NT2/D1 (cell line): Measurements from ENCODE around the gene CFAP70.

Source experiments
- DNase-seq: peaks from one replicate; pipeline ENCODE4 v3.0.0-alpha.2; 2011; ENCODE audit warnings: low read depth, low spot score
- H3K27me3 ChIP-seq: 2 replicates; pipeline ENCODE4 v1.6.0; 2011; ENCODE audit warnings: mild to moderate bottlenecking; ENCODE audit not compliant: insufficient read length, insufficient read depth
- H3K36me3 ChIP-seq: 2 replicates; pipeline ENCODE4 v1.6.1; 2011; ENCODE audit warnings: mild to moderate bottlenecking, low read length, mixed read lengths; ENCODE audit not compliant: insufficient read depth, insufficient read length
- H3K4me1 ChIP-seq: 2 replicates; pipeline ENCODE4 v1.5.1; 2011; ENCODE audit not compliant: insufficient read depth, insufficient read length
- H3K4me3 ChIP-seq: 2 replicates; pipeline ENCODE4 v1.5.1; 2011; ENCODE audit warnings: low read depth; ENCODE audit not compliant: insufficient read length
- H3K9ac ChIP-seq: 2 replicates; pipeline ENCODE4 v1.6.0; 2011; ENCODE audit warnings: low read depth; ENCODE audit not compliant: insufficient read length
- H3K9me3 ChIP-seq: 2 replicates; pipeline ENCODE4 v1.5.1; 2011; ENCODE audit warnings: mild to moderate bottlenecking, low read length; ENCODE audit not compliant: insufficient read depth
- SUZ12 ChIP-seq: IDR thresholded peaks from 2 replicates; pipeline ENCODE4 v1.6.1; 2011; ENCODE audit not compliant: insufficient read length, insufficient read depth; ENCODE audit errors: extremely low read depth
- YY1 ChIP-seq: IDR thresholded peaks from 2 replicates; pipeline ENCODE4 v1.6.1; 2011; ENCODE audit not compliant: insufficient read length, insufficient read depth
- ZNF274 ChIP-seq: IDR thresholded peaks from 2 replicates; pipeline ENCODE4 v1.6.1; 2011; ENCODE audit warnings: mild to moderate bottlenecking, low read depth, low read length

Gene CFAP70

DNA sequence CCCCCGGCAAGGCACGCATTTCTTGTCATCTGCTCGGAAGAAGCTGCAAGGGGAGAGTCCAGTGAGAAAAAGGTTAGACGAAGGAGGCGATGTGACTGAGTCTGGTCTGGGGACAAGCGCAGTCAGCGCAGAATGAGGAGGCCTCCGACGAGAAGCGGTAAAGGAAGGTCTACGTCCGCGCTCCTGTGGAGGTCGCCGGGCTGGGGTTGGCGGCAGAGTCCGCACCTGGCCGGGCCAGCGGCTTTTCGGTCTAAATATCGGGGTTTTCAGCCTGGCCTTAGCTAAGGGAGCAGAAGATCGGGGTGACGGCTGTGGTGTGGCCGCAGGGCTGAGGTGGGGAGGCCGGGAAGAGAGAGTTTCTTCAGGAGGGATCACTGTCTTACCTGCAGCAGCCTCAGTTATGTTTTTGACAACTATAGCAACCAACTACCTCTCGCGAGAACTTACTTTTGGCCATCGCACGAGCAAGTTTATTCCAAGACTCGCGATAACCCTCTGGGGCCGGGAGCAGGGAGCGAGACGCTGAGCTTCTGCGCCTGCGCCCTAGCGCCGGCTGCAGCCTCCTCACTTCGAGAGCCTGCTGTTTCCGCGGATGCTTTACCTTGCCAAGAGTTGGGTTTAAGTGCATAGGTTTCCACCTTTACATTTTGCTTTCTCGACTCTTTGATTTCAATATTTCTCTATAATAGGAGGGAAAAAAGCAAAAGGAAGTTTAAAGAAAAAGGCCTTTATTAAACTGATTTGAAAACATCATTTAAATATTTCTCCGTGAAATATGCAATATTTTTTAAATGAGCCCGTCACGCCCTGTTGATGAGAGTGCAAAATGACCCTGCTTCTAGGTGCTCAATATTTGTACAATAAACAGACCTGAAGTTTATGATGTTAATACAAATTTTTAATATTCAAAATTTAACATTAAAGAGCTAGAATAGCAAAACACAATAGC lies at the start of gene CFAP70:
Gene CFAP70, minus strand, starts transcription at position 534 of the 949 bp plus-strand sequence. CDS start 4,068 bp downstream, outside the sequence.
- Histone ChIP-seq H3K9me3 (0 out of 2 replicates have a peak, but pooled peaks cover 8% of the 10 kb centered on the region), H3K36me3 (no peaks in the 10 kb centered on the region), H3K27me3 (peaks cover 7% of the 10 kb centered on the region), H3K4me1 (no peaks in the 10 kb centered on the region), H3K9ac (peak within 1 kb of the TSS; percentile 81), H3K4me3 (peak within 1 kb of the TSS; percentile 74)
- no peak for TF ChIP-seq YY1
- no peak for TF ChIP-seq SUZ12
- no peak for TF ChIP-seq ZNF274
- peak; percentile 93 for DNase-seq

DNA sequence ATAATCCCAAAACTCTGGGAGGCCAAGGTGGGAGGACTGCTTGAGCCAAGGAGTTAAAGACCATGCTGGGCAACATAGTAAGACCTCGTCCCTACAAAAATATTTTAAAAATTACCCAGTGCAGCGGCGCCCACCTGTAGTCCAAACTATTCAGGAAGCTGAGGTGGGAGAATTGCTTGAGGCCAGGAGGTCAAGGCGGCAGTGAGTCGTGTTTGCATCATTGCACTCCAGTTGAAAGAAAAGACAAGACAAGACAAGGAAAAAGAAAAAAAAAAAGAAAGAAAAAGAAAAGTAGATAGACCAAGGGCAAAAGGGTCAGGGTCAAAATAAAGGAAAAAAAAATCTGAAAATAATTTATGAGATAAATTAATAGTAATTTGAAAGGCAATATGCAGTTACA lies 49.4 kb upstream of the CFAP70 start:
- H3K9me3 ChIP-seq = no peaks in the 10 kb centered on the region
- no peak for DNase-seq
- H3K9ac ChIP-seq = no peak overlapping the region
- no peaks in the 10 kb centered on the region for H3K36me3 ChIP-seq
- TF ChIP-seq YY1 (no peak), ZNF274 (no peak), SUZ12 (no peak)
- H3K27me3 ChIP-seq = no peaks in the 10 kb centered on the region
- no peak overlapping the region for H3K4me3 ChIP-seq
- no peaks in the 10 kb centered on the region for H3K4me1 ChIP-seq

DNA sequence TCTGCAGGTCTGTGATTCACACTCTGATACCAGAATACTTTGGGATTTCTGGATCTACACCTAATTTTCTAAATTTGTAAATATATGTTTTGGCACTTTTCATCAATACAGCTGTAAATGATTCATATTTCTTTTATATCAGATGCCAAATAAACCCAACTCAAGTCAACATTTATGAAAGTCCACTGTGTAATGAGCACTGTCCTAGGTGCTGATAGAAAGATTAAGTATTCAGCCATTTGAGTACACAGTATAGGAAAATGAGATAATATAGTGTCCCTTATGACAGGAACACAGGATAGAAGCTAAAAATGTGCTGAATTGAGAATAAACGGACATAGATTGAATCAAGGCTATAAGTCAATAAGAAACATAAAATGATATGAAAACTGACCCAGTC lies 48.8 kb upstream of the CFAP70 start:
- no peak for DNase-seq
- Histone ChIP-seq H3K27me3 (no peaks in the 10 kb centered on the region), H3K9me3 (no peaks in the 10 kb centered on the region), H3K4me3 (no peak overlapping the region), H3K9ac (no peak overlapping the region), H3K4me1 (no peaks in the 10 kb centered on the region), H3K36me3 (no peaks in the 10 kb centered on the region)
- TF ChIP-seq YY1 (no peak), ZNF274 (no peak), SUZ12 (no peak)

DNA sequence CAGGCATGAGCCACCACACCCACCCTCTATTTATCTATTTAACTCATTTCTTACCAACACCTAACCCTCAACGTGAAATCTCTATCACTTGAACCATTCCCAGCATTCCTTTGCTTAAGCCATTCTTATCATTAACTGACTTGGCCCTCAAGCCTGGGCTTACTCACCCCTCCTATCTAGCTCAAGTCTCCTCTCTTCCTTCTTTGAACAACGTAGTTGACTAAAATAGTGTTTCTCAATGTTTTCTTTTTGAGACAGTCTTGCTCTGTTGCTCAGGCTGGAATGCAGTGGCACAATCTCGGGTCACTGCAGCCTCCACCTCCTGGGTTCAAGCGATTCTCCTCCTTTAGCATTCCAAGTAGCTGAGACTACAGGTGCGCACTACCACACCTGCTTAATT lies 48.2 kb upstream of the CFAP70 start:
- no peaks in the 10 kb centered on the region for H3K27me3 ChIP-seq
- no peak overlapping the region for H3K9ac ChIP-seq
- no peak overlapping the region for H3K4me3 ChIP-seq
- TF ChIP-seq YY1 = no peak
- no peak for TF ChIP-seq ZNF274
- no peak for TF ChIP-seq SUZ12
- no peak for DNase-seq
- no peaks in the 10 kb centered on the region for H3K4me1 ChIP-seq
- H3K9me3 ChIP-seq = no peaks in the 10 kb centered on the region
- H3K36me3 ChIP-seq = no peaks in the 10 kb centered on the region

DNA sequence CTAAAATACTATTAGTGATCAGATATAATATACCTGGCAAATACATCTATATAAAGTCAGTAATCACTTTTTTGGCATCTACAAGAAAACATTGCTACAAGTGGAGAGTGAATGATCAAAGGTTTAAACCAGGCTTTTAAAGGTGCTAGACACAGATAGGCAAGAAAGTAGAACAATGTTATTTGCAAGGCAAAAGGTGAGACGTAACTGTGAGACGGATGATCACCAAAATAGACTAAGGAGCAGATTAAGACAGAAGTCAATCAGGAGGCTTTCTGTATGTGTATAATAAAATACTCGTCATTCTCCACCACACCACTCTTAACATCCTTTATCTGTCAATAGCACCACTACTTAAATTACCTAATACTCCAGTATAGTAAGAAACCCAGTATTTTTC lies 46.9 kb upstream of the CFAP70 start:
- H3K36me3 ChIP-seq = no peaks in the 10 kb centered on the region
- no peaks in the 10 kb centered on the region for H3K9me3 ChIP-seq
- H3K27me3 ChIP-seq = no peaks in the 10 kb centered on the region
- H3K4me3 ChIP-seq = no peak overlapping the region
- no peak for DNase-seq
- H3K4me1 ChIP-seq = no peaks in the 10 kb centered on the region
- TF ChIP-seq ZNF274 = no peak
- TF ChIP-seq YY1 = no peak
- TF ChIP-seq SUZ12 = no peak
- no peak overlapping the region for H3K9ac ChIP-seq

DNA sequence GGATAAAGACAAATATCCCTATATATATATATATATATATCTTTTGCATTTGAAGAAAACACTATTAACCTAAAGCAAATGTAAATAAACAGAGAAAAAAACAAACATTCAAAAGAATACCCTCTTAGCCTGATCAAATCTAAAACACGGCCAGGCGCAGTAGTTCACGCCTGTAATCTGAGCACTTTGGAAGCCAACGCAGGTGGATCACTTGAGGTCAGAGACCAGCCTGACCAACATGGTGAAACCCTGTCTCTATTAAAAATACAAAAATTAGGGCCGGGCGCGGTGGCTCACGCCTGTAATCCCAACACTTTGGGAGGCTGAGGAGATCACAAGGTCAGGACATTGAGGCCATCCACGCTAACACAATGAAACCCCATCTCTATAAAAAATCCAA lies 46.0 kb upstream of the CFAP70 start:
- Histone ChIP-seq H3K9me3 (no peaks in the 10 kb centered on the region), H3K36me3 (no peaks in the 10 kb centered on the region), H3K27me3 (no peaks in the 10 kb centered on the region), H3K4me1 (no peaks in the 10 kb centered on the region), H3K9ac (no peak overlapping the region), H3K4me3 (no peak overlapping the region)
- TF ChIP-seq SUZ12 (no peak), ZNF274 (no peak), YY1 (no peak)
- DNase-seq = no peak

DNA sequence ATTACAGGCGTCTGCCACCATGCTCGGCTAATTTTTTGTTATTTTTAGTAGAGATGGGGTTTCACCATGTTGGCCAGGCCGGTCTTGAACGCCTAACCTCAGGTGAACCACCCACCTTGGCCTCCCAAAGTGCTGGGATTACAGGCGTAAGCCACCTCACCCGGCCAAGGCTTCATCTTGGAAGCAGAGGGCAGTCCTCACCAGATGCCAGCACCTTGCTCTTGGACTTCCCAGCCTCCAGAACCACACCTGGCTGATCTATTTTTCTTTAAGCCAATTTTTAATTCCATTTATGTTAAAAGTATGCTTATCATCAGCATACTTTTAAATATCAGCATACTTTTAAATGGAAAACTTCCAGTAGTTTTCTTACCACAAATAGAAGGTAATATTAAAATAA lies 43.0 kb upstream of the CFAP70 start:
- Histone ChIP-seq H3K36me3 (peaks cover 17% of the 10 kb centered on the region), H3K9ac (no peak overlapping the region), H3K4me1 (no peaks in the 10 kb centered on the region), H3K27me3 (no peaks in the 10 kb centered on the region), H3K4me3 (no peak overlapping the region), H3K9me3 (no peaks in the 10 kb centered on the region)
- TF ChIP-seq SUZ12 = no peak
- TF ChIP-seq YY1 = no peak
- no peak for TF ChIP-seq ZNF274
- no peak for DNase-seq
